Thyroid gland (tissue), 4 donors: ENCODE results near the gene PARD3B.

Experiments used
- CTCF ChIP-seq, 6 experiments: fragments of 200-600 bp in 3 of 6; fragments of 450-650 bp in 3 of 6; sonication (generic) in 3 of 6; IDR thresholded peaks; one replicate each; pipeline ENCODE4 v1.5.1; 2016 to 2019; ENCODE audit warnings: antibody characterized with exemption in 6 of 6, mild to moderate bottlenecking in 2 of 6, inconsistent platforms in 1 of 6, moderate library complexity in 1 of 6
- POLR2A ChIP-seq, 2 donors: fragments of 450-650 bp; IDR thresholded peaks; one replicate each; pipeline ENCODE4 v1.6.1; 2017; ENCODE audit warnings: antibody characterized with exemption in 2 of 2, mild to moderate bottlenecking in 2 of 2, moderate library complexity in 1 of 2

DNA sequence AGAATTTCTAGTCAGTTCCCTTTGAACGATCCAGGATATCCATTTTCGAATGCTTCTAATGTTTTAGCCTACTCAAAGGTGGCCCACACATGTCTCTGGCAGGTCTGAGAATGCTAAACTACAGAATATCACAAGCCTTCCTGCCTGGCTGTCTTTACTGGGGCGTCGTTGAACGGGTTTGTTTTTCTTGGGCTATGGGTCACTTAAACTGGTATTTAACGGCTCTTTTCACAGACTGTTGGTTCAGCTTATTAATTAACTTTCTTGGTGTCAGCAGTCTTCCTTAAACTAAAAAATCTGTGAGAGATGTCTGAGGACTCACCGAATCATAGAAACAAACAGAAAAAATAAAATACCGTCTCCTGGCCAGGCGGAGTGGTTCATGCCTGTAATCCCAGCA is 573.9 kb downstream of the PARD3B start:
- no peak for TF ChIP-seq CTCF (IDR thresholded peaks at IDR 0.05)
- no peak for TF ChIP-seq POLR2A (IDR thresholded peaks at IDR 0.05)
